Urinary bladder (tissue), 4 donors: ENCODE data around the gene B3GNT5. TPM values are rescaled to one million over a fixed set of nuclear protein-coding genes. Genes with fewer than 3 reads are reported as not detected.

Source experiments
- DNase-seq: peaks from one replicate; pipeline ENCODE4 v3.0.0-alpha.2; 2015; ENCODE audit errors: extremely low spot score
- H3K27ac ChIP-seq: one replicate; pipeline ENCODE4 v1.5.1; 2013; ENCODE audit warnings: low read depth, mild to moderate bottlenecking, moderate library complexity
- H3K36me3 ChIP-seq: one replicate; pipeline ENCODE4 v1.6.1; 2013; ENCODE audit warnings: mild to moderate bottlenecking, moderate library complexity; ENCODE audit not compliant: insufficient read depth
- H3K4me1 ChIP-seq: one replicate; pipeline ENCODE4 v1.6.1; 2013; ENCODE audit warnings: mild to moderate bottlenecking, moderate library complexity; ENCODE audit not compliant: insufficient read depth
- H3K4me3 ChIP-seq: one replicate; pipeline ENCODE4 v1.5.1; 2013; ENCODE audit warnings: low read depth, low read length
- WGBS: extraction: QIAGEN DNeasy Blood & Tissue Kit; methylation state at CpG from one replicate; pipeline ENCODE4 v1.1.7; 2013; 5-methylcytosine and 5-hydroxymethylcytosine counted together
- polyA plus RNA-seq: library from polyadenylated mRNA; stranded (reverse); fragments of 200-250 nt; gene quantifications from one replicate; pipeline ENCODE4 v1.2.3, GENCODE V29; 2013
- total RNA-seq: library from RNA; depleted of rRNA; stranded (reverse); fragments of >200 nt; gene quantifications from one replicate; pipeline ENCODE4 v1.2.3, GENCODE V29; 2014
- donor health status: healthy with polysubstance abuse.
- donor health status: healthy.

Gene B3GNT5
- total and polyA plus RNA-seq, 2 donors = 4.3 to 18.3 TPM

DNA sequence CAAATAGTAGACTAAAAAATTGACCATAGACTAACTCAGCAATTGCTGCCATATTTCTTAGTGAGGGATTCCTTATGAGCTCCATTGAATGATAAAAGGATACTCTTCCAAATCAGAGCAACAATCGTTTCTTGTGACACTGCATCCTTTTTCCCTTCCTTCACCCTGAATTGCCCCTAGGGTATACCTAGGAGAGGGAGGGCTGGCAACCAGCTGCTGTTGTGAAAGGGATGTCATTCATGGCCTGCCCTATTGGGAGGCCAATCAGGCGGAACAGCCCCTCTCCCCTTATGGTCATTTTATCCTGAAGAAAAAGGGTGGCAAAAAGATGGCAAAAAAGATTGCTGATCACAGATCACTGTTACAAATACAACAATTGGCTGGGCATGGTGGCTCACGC, 26.3 kb downstream of the B3GNT5 start:
- no peaks in the 10 kb centered on the region for H3K4me1 ChIP-seq
- H3K4me3 ChIP-seq = no peak overlapping the region
- no peak for DNase-seq
- H3K36me3 ChIP-seq = no peaks in the 10 kb centered on the region
- H3K27ac ChIP-seq = no peak overlapping the region
- 85% methylated on average over 3 of the region's 3 CpGs for WGBS

DNA sequence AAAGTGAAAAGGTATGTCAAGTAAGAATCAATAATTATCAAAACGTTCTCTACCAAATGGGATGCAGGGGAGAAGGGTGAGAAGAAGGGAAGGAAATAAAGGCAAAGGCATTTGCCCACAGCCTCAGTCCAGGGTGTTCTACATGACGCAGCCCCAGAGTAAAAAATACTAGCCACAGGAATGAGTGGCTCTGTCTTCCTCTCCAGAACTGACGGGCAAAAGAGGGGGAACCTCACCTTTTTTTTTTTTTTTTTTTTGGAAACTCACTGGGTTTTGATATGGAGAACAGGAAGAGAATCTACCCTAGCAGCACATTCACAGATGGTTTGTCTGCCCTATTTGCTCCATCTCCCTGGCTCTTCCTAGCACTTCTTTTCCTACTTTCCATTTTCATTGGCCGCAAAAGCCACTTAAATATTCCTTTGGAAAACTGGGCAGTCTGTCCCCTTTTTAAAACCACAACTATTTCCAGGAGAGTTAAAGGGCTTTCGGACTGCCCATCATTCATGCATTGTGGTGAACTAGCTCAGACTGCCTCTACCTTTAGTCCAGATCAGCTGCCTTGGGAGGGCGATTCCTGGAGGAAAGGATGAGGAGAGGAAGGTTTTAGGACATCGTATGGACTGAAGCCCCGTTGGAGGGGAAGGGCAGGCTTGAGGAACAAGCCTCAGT, 28.2 kb downstream of the B3GNT5 start:
- WGBS = 86% methylated on average over 8 of the region's 8 CpGs
- Histone ChIP-seq H3K4me3 (no peak overlapping the region), H3K4me1 (peaks cover 2% of the 10 kb centered on the region), H3K27ac (no peak overlapping the region), H3K36me3 (no peaks in the 10 kb centered on the region)
- DNase-seq = no peak

DNA sequence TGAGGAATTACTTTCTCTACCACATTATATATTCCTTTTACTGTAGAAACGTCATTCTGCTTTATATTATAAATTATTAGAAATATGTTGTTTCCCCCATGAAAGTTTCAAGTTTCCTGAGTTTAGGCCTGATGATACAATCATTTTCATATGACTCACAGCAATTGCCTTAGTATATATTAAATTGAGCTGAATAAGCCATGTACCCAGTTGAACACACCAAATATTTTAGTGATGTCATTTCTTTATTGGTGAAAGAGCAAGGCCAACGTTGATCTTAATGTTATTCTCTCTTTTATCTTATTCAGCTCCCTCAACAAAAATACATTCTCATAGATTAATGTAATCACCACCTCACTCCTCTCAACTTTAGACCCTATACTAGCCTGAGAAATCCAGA, 30.8 kb downstream of the B3GNT5 start:
- peaks cover 4% of the 10 kb centered on the region for H3K4me1 ChIP-seq
- H3K27ac ChIP-seq = no peak overlapping the region
- H3K36me3 ChIP-seq = no peaks in the 10 kb centered on the region
- DNase-seq = no peak
- 77% methylated on average over 2 of the region's 2 CpGs for WGBS
- no peak overlapping the region for H3K4me3 ChIP-seq

DNA sequence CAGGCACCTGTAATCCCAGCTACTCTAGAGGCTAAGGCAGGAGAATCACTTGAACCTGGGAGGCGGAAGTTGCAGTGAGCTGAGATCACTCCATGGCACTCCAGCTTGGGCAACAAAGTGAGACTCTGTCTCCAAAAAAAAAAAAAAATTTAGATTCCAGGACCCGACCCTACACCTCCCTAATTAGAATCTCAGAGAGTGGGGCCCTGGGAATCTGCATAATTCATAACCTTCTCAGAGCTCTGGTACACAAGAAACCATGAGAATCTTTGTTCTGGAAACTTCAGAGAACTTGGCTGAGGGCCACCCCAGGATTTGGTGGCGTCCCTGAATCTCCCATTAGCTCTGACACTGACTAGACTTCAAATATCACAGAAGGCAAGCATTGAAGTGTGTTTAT, 31.5 kb downstream of the B3GNT5 start:
- Histone ChIP-seq H3K4me3 (no peak overlapping the region), H3K36me3 (no peaks in the 10 kb centered on the region), H3K4me1 (peaks cover 4% of the 10 kb centered on the region), H3K27ac (no peak overlapping the region)
- 82% methylated on average over 3 of the region's 3 CpGs for WGBS
- no peak for DNase-seq

DNA sequence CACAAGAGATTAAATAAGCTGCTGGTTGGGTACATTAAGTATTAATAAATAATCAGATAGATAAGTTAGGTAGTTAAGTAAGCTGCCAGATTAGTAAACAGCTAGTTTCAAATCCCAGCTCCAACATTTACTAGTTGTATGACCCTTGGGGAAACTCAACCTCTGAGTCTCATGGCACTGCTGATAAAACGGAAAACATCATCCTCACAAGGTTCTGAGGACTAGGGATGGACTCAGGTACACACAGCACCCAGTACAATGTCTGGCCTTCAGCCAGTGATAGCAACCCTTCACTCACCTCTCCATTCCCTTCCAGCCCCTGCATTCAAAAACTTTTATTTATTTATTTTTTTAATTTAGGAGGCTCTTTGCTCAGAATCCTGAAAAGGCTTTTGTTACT, 32.3 kb downstream of the B3GNT5 start:
- H3K27ac ChIP-seq = peak overlapping the region; percentile 71
- no peaks in the 10 kb centered on the region for H3K36me3 ChIP-seq
- no peak for DNase-seq
- no peak overlapping the region for H3K4me3 ChIP-seq
- H3K4me1 ChIP-seq = peaks cover 4% of the 10 kb centered on the region
- 71% methylated on average over 1 of the region's 1 CpG for WGBS

DNA sequence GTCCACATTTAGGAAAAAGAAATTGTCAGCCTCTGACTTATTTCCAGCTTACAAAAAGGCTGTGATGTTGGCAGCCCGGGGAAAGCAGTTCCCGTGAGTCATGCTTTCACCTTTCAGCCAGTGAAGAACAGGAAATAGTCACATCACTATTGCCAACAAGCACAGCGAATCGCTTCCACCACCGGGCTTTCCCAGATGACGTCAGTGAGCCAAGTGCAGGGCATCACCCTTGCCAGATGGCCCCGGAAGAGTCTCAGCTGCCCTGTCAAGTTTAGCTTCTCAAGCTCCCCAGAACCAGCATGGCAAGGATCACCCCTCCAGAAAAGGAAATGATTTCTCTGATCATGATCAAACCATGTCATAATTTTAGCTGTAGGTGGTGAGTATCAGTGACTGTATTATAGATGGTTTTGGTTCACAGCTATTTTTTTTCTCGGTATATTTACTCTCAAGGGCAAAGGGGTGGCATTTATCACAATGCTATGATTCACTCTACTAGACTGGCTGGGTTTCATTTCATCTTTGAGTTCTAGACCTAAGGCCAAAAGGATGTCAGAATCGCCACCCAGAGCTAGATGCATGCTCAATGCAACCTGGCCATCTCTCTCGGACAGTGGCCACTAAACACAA, 32.9 kb downstream of the B3GNT5 start:
- 27% methylated on average over 10 of the region's 10 CpGs for WGBS
- Histone ChIP-seq H3K36me3 (no peaks in the 10 kb centered on the region), H3K27ac (peak overlapping the region; percentile 35), H3K4me1 (peaks cover 4% of the 10 kb centered on the region), H3K4me3 (no peak overlapping the region)
- peak; percentile 81 for DNase-seq

DNA sequence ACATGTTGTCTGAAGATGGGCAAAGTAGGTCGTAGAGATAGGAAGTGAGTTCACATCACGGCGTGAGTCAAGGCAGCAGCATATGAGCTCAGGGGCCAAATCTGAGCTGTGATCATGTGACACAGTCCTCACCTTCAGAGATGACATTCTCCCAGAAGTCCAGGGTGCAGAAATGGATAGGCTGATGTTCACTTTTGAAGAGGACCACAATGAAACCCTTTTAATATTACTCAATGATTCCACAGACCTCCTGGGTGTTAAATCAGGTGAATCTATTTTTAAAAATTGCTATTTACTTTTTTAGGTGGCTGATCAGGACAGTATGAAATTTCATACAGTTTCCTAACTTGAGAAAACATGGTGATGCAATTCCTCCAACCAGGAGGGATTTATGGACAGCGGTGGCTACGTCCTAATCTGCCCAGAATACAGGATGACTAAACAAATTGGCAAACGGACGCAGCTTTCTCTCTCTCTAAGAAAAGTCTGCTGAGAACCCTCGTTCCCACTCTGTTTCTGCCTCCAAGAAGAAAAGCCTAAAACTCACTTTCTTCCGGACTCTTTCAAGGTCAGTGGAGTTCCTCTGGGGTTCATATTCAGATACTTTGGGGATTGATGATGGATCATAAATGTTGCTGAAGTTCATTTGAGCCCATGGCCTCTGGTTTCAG, 34.4 kb downstream of the B3GNT5 start:
- Histone ChIP-seq H3K36me3 (no peaks in the 10 kb centered on the region), H3K27ac (no peak overlapping the region), H3K4me1 (peaks cover 4% of the 10 kb centered on the region), H3K4me3 (no peak overlapping the region)
- DNase-seq = no peak
- WGBS = 45% methylated on average over 9 of the region's 9 CpGs

DNA sequence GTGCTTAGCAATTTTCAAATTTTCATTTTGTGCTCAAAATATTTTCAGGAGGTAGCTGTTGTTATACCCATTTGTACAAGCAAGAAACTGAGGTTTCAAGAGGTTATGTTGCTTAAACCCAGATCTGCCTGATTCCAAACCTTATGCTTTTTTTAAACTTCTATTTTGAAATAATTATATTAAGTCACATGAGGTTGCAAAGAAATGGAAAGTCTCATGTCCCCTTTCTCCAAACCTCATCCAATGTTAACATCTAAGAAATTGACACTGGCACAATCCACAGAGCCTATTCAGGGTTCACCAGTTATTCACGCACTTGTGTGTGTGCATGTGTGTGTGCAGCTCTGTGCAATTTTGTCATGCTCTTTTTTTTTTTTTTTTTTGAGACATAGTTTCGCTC, 35.1 kb downstream of the B3GNT5 start:
- H3K4me1 ChIP-seq = peaks cover 4% of the 10 kb centered on the region
- no peak overlapping the region for H3K27ac ChIP-seq
- 98% methylated on average over 2 of the region's 2 CpGs for WGBS
- no peaks in the 10 kb centered on the region for H3K36me3 ChIP-seq
- no peak for DNase-seq
- no peak overlapping the region for H3K4me3 ChIP-seq

DNA sequence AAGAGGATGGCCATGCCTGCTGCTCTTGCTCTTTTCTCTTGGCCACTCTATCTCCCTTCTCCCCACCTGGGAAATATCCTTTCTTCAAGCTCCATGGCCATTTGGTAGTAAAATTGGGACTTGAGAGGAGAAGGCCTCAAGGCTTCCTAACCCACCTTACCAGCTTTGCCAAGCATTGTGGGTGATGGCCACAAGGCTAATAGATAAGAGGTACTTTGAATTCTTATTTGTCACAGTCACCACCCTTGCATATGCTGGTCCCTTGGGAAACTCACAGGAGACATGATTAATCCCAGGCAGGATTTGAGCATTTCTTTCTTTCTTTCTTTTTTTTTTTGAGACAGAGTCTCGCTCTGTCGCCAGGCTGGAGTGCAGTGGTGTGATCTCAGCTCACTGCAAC, 37.2 kb downstream of the B3GNT5 start:
- Histone ChIP-seq H3K4me1 (peaks cover 4% of the 10 kb centered on the region), H3K4me3 (no peak overlapping the region), H3K36me3 (no peaks in the 10 kb centered on the region), H3K27ac (no peak overlapping the region)
- 98% methylated on average over 2 of the region's 2 CpGs for WGBS
- DNase-seq = no peak

DNA sequence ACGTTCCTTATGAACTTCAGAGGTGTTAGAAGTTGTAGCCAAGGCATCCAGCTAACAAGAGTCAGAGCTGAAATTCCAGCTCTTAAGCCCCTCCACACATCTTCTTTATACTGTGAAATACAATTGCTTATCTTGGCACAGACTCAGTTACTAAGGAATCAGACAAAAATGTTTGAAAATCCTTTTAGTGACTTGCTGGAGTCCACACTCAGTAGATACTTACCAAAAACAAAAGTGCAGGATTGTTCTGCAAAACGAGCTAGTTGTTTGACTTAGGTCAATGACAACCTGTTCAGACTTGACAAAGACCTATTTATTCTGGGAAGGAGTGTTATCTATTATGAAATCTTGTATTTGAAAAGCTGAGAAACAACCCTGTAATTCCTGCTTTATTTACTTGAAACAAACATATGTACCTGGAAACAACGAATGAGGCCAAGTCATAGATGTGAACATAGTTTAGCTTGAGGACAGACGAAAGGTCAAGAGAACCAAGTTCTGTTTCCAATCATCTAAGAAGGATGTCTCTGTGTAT, 38.5 kb downstream of the B3GNT5 start:
- Histone ChIP-seq H3K27ac (no peak overlapping the region), H3K4me3 (no peak overlapping the region), H3K36me3 (no peaks in the 10 kb centered on the region), H3K4me1 (peaks cover 2% of the 10 kb centered on the region)
- DNase-seq = peak; percentile 58
- 46% methylated on average over 4 of the region's 4 CpGs for WGBS

DNA sequence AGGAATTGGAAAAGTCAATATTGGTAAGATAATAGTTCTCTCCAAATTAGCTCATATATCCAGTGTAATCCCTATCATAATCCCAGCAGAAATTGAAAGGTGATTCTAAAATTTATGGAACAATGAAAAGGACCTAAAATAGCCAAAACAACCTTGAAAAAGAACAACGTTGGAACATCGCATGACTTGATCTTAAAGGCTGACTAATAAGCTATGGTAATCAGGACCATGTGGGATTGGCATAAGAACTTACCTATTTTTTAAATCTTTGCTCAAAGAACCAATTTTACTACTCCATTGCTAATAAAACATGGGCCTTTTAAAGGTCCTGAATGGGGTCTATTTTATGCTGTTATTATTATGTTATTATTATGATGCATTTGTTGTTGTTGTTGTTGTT, 40.9 kb downstream of the B3GNT5 start:
- Histone ChIP-seq H3K4me1 (no peaks in the 10 kb centered on the region), H3K4me3 (no peak overlapping the region), H3K36me3 (no peaks in the 10 kb centered on the region), H3K27ac (no peak overlapping the region)
- 91% methylated on average over 2 of the region's 2 CpGs for WGBS
- DNase-seq = no peak

DNA sequence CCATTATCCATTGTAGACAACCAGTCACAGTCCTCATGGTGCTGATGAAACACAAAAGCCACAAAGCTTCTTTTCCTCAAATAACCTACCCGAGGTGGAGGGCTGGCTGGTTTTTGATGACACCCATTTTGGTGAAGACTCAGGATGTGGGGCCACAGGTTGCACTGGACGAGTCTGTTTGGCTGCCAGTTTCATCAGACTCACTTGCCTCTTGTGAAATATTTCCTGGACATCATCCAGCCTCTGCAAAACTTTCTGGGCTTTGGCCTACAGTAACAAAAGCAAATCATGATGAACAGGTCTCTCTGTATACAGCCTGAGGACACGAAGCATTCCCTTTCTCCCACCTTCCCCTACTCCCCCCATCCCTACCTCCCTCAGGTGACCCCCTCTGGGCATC, 42.2 kb downstream of the B3GNT5 start:
- Histone ChIP-seq H3K4me3 (no peak overlapping the region), H3K4me1 (no peaks in the 10 kb centered on the region), H3K36me3 (no peaks in the 10 kb centered on the region), H3K27ac (no peak overlapping the region)
- 36% methylated on average over 3 of the region's 3 CpGs for WGBS
- DNase-seq = no peak

DNA sequence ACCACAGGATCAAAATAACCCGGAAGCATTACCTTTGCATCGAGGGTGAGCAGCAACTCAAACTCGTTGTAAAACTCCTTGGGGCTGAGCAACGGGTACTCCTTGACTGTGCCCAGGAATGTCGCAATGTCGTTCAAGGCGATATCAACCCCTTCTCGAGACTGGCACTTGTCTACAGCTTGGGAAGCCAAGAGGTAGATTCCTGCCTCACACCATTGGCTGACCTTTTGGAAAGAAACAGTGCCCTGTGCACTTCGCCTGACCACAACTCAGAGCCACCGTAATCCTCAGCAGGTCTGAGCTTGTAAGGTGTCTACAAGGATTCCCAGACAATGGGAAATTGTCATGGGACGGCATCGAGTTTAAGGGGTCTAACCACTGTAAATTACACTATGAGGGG, 43.9 kb downstream of the B3GNT5 start:
- no peak overlapping the region for H3K27ac ChIP-seq
- peaks cover 2% of the 10 kb centered on the region for H3K36me3 ChIP-seq
- whole genome bisulfite sequencing = 92% methylated on average over 12 of the region's 12 CpGs
- no peak for DNase-seq
- no peak overlapping the region for H3K4me3 ChIP-seq
- no peaks in the 10 kb centered on the region for H3K4me1 ChIP-seq

DNA sequence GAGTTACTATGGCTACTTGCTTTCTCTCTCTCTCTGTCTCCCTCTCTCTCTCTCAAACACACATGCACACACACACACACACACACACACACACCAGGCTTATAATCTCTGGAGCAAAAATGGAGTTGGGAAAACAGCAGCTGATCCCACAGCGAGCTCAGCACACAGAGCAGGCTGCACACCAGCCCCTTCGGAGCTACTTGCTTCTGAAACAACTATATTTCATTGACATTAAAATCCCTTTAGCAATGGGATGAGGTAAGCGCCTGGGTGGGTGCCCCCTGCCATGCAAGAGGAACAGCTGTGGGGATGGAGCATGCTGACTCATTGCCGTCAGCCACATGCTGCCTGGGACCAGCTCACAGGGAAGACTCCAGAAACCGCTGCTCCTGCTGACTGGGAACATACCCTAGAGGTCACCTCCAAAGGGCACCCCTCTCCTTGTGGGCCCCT, 45.7 kb downstream of the B3GNT5 start:
- no peak overlapping the region for H3K27ac ChIP-seq
- no peak for DNase-seq

More for the DNA sequence above, 45.7 kb downstream of the B3GNT5 start:
- Histone ChIP-seq H3K4me1 (no peaks in the 10 kb centered on the region), H3K36me3 (peaks cover 2% of the 10 kb centered on the region), H3K4me3 (no peak overlapping the region)
- 48% methylated on average over 5 of the region's 5 CpGs for WGBS
